ENCODE results near the gene HEXA.

DNA sequence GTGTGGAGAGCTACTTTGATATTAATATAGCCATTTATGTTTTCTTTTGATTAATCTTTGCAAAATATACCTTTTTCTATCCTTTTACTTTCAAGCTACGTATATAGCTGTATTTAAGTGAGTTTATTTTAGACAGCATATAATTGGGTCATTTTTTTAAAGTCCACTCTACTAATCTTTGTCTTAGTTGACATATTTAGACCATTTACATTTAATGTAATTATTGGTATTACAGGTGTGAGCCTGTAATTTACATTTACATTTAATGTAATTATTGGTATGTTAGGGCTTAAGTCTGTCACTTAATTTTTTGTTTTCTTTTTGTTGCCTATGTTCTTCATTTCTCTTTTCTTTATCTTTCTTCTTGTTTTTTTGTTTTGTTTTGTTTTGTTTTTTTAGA lies 52.1 kb downstream of the HEXA start:
- TF ChIP-seq, protein P1, sequence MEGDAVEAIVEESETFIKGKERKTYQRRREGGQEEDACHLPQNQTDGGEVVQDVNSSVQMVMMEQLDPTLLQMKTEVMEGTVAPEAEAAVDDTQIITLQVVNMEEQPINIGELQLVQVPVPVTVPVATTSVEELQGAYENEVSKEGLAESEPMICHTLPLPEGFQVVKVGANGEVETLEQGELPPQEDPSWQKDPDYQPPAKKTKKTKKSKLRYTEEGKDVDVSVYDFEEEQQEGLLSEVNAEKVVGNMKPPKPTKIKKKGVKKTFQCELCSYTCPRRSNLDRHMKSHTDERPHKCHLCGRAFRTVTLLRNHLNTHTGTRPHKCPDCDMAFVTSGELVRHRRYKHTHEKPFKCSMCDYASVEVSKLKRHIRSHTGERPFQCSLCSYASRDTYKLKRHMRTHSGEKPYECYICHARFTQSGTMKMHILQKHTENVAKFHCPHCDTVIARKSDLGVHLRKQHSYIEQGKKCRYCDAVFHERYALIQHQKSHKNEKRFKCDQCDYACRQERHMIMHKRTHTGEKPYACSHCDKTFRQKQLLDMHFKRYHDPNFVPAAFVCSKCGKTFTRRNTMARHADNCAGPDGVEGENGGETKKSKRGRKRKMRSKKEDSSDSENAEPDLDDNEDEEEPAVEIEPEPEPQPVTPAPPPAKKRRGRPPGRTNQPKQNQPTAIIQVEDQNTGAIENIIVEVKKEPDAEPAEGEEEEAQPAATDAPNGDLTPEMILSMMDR (IDR thresholded peaks at IDR 0.05; ENCODE audit: insufficient read depth, low read length), result no peak
- TF ChIP-seq, protein P2, sequence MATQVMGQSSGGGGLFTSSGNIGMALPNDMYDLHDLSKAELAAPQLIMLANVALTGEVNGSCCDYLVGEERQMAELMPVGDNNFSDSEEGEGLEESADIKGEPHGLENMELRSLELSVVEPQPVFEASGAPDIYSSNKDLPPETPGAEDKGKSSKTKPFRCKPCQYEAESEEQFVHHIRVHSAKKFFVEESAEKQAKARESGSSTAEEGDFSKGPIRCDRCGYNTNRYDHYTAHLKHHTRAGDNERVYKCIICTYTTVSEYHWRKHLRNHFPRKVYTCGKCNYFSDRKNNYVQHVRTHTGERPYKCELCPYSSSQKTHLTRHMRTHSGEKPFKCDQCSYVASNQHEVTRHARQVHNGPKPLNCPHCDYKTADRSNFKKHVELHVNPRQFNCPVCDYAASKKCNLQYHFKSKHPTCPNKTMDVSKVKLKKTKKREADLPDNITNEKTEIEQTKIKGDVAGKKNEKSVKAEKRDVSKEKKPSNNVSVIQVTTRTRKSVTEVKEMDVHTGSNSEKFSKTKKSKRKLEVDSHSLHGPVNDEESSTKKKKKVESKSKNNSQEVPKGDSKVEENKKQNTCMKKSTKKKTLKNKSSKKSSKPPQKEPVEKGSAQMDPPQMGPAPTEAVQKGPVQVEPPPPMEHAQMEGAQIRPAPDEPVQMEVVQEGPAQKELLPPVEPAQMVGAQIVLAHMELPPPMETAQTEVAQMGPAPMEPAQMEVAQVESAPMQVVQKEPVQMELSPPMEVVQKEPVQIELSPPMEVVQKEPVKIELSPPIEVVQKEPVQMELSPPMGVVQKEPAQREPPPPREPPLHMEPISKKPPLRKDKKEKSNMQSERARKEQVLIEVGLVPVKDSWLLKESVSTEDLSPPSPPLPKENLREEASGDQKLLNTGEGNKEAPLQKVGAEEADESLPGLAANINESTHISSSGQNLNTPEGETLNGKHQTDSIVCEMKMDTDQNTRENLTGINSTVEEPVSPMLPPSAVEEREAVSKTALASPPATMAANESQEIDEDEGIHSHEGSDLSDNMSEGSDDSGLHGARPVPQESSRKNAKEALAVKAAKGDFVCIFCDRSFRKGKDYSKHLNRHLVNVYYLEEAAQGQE (IDR thresholded peaks at IDR 0.05; ENCODE audit: insufficient replicate concordance, low read depth), result no peak

Data from HL-60 (cell line).